ENCODE measurements around the gene RHBDF1.
"Not testable (repeated sequence)": the region's sequence is repeated elsewhere in the genome, so short reads cannot be mapped to it uniquely, and the experiment has no call there.

Gene RHBDF1

DNA sequence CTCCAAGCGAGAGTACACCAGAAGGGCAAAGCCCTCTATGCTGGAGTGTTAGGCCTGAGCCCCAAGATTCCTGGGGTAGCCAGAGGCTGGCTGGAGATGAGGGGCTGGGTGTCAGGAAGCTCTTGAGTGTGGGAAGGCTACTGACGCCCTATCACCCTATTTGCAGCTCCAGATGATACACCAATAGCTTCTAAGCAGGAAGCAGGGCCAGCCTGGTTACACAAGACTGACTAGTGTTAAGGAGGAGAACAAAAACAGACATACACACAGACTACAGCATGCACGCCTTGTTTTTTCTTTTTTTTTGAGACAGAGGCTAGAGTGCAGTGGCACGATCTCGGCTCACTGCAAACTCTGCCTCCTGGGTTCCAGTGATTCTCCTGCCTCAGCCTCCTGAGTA is 34.9 kb downstream of the RHBDF1 start:
- H3K4me3 ChIP-seq (ENCODE audit: low read depth, low read length) = no peak overlapping the region

DNA sequence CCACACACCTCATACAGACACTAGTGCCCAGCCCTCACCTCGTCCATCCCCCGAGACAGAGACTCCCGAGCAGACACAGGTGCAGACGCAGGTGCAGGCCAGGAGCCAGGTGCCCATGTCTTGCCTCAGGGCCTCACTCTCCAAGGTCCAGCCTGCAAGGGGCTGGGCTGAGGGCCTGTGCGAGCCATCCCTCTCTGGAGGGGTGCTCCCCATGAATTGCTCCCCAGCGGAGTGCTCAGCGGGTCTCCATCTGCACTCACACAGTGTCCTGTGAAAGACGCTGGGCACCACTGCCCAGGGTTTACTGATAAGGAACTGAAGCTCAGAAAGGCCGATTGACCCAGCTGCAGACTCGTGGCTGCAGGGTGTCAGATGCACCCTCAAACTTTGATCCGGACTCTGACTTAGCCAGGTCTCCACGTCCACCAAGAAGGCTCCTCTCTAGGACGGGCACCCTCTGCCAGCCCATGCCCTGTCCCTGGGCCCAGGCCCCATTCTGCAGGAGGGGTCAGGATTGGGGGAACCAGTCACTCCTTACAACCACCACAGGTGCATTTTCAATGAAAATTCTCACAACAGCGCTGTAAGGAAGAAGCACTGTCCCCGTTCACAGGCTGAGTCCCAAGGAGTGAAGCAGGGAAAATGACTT is 36.0 kb downstream of the RHBDF1 start:
- no peak overlapping the region for H3K4me3 ChIP-seq (ENCODE audit: low read depth, low read length)

DNA sequence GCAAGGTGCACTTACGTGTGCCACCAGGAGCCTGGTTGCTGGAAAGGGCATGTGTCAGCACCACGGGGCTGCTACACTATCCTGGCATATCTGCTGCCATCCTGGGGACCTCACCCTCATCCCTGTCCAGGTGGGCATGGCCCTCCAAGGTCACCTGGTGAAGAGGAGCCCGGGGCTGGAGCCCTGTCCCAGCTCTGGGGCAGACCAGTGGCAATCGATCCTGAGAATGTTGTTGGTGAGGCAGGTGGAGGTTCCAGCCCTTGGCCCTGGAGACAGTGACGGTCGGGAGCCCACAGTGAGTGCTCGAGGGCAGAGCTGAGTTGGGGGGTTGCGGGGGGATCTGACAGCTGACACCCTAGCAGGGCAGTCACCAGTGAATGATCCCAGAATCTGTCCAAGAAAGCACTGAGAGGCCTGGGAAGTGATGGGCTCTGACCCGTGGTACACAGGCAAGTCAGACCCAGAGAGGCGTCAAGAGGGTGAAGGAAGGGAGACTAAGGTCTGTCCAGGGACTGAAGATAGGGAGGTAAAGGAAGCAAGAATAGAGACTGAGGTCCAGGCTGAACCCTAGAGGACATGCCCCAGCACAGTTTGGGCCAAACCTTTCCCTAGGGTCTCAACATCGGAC is 36.6 kb downstream of the RHBDF1 start:
- no peak overlapping the region for H3K4me3 ChIP-seq (ENCODE audit: low read depth, low read length)

DNA sequence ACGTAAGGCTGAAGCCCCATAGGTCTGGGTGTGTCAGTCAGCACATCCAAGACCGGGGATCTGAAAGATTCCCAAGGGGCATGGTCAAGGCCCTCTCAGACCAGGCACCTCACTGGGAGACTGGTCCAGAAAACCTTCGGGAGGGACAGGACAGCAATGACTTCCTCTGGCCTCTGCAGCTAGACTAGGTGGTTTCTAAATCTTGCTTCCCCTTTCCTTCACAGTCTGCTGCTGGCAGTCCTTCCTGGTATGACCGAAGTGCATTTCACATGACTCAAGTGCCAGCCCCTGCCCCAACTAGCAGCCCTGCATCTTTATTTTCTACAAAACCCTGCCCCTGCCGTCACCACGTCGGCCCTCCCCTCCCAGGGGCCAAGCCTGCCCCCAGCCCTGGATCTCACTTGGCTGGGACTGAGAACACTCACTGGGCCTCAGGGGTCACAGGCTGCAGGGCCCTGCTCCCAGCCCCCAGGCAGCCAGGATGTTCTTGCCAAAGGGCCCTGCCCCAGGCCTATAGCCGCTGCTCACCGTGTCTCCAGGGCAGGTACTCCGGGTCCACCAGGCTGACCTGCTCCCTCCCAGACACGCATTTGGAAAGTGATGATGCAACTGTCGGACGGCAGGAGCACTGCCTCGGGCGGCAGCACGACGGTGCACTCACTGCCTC is 37.3 kb downstream of the RHBDF1 start:
- no peak overlapping the region for H3K4me3 ChIP-seq (ENCODE audit: low read depth, low read length)

DNA sequence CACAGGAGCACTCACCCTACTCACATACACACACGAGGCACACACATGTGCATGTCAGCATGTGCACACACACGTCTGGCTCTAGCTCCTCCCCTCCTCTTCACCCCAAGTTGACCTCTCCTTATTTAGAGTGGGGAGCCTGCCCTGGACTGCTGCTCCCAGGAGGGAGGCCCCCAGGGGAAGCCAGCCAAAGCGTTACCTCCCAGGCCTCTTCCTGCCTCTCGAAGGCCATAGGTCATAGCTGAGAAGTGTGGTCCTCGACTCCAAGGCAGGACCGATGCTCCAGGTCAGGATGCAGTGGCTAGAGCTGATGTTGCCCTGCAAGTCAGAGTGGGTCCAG is 37.8 kb downstream of the RHBDF1 start:
- no peak overlapping the region for H3K4me3 ChIP-seq (ENCODE audit: low read depth, low read length)

DNA sequence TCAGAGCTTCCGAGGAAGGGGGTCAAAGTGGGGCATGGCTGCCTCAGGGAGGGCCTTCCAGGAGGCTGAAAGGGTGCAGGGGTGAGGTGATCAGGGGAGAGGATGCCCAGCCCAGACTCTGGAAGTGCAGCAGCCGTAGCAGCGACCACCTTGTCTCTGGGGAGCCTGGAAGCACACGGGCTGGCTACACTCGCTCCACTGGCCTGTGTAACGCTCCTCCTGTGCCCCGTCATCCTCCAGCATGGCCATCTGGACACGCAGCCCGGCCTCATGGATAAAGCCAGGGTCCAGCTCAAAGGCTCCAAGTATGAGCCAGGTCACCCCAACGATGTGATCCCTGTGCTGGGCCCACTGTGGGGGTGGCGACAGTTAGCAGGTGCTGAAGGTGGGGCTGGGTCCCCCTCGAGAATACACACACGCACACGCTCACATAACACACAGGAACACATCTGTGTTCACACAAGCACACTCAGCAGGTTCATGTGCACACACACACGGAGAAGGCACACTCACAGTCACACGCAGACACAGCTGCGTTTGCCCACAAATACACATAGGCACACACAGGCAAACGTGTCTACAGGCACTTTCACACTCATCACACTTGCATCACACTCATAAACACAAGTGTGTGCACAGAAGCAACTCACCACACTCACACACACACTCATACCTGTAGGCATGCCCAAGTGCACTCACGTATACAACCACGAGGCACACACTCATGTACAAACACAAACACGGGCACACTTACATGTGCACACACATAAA is 38.4 kb downstream of the RHBDF1 start:
- H3K4me3 ChIP-seq (ENCODE audit: low read depth, low read length) = no peak overlapping the region

DNA sequence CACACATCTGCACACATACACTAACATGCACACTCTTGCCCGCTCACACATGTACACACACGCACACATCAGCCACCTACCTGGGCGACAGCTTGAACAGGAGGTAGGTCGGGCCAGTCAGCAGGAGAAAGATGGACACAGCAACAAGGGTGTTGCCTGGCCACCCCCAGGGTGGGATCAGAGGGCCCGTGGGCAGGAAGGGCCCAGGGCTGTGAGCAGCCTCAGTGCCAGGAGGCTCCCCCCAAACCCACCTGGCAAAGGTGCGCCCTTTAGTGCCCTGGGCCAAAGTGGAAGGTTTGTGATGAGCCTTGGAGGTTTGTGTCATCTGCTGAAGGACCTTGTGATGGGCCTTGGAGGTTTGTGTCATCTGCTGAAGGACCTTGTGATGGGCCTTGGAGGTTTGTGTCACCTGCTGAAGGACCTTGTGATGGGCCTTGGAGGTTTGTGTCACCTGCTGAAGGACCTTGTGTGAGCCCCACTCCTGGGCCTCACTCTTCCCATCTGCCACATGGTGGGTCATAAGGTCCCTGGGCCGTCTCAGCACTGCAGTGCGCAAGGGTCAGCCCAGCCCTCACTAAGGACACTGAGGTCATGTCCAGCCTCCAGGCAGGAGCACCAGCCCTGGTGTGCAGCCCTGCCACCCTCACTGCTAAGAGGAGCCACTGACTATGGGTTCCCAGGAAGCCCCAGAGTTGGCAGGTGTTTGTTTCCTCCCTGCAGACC is 39.1 kb downstream of the RHBDF1 start:
- not testable (repeated sequence) for H3K4me3 ChIP-seq (ENCODE audit: low read depth, low read length)

DNA sequence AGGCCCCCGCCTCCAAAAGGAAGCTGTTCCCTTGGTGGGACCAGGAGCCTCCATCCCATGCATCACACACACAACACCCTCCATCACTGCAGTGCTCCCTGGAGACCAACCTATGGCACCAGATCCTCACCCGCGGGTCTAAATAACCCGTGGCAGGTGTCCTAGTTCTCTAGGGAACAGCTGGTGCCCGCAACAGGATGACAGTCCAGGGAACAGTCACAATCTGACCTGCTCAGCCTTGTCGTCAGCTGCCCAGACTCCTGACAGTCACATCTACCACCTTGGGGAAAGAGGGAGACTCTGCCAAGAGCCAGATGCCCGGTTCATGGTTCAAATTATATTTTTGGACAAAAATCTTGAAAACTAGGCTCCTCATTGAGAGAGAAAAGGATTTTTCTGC is 41.8 kb downstream of the RHBDF1 start:
- H3K4me3 ChIP-seq (ENCODE audit: low read depth, low read length) = not testable (repeated sequence)

DNA sequence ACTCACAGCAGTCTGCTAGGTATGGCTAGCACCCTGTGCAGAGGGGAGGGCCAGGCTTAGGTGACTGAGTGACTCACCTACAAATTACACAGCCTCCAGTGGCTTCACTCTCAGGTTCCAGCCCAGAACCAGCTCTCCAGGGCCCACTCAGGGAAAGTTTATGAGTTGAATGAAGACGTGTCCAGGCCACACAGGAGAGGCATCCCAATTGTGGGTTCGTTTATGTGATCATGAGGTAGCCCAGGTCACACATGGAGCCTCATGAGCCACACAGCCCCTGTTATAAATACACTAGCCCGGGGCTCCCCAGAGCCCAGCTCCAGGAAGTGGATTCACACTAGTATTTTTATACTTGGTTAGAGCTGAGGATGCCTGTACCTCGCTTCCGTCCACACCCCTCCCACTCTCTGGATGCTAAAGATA is 46.5 kb downstream of the RHBDF1 start:
- not testable (repeated sequence) for H3K4me3 ChIP-seq (ENCODE audit: low read depth, low read length)

DNA sequence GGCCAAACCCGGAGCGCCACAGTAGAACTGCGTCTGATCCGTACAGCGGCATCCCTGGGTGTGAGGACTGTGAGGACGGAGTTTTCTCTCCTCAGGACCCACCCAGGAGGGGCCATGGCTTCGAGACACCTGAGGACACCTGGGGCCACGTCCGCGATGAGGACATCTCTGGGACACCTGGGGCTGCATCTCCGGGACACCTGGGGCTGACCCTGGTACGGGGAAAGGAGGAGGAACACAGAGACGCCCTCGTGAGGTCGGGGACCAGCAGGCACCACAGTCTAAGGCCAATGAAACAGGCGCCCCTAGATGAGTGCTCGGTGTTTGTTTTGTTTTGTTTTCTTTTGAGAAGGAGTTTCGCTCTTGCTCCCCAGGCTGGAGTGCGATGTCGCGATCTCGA is 48.3 kb downstream of the RHBDF1 start:
- H3K4me3 ChIP-seq (ENCODE audit: low read depth, low read length) = not testable (repeated sequence)

DNA sequence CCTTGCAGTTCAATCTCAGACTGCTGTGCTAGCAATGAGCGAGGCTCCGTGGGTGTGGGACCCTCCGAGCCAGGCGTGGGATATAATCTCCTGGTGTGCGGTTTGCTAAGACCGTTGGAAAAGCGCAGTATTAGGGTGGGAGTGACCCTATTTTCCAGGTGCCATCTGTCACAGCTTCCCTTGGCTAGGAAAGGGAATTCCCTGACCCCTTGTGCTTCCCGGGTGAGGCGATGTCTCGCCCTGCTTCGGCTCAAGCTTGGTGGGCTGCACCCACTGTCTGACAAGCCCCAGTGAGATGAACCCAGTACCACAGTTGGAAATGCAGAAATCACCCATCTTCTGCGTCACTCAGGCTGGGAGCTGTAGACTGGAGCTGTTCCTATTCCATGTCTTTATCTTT is 51.5 kb downstream of the RHBDF1 start:
- H3K4me3 ChIP-seq (ENCODE audit: low read depth, low read length) = not testable (repeated sequence)

DNA sequence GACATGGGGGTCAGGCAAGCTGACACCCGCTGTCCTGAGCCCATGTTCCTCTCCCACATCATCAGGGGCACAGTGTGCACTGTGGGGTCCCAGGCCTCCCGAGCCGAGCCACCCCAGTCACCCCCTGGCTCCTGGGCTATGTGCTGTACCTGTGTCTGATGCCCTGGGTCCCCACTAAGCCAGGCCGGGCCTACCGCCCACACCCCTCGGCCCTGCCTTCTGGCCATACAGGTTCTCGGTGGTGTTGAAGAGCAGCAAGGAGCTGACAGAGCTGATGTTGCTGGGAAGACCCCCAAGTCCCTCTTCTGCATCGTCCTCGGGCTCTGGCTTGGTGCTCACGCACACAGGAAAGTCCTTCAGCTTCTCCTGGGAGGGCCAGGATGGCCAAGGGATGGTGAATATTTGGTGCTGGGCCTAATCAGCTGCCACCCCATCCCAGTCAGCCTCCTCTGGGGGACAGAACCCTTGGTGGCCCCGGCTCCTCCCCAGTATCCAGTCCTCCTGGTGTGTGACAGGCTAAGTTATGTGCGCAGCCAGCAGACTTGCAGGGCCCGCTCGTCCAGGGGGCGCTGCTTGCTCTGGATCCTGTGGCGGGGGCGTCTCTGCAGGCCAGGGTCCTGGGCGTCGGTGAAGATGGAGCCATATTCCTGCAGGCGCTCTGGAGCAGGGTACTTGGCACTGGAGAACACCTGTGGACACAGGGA is 55.2 kb downstream of the RHBDF1 start:
- H3K4me3 ChIP-seq (ENCODE audit: low read depth, low read length) = not testable (repeated sequence)

DNA sequence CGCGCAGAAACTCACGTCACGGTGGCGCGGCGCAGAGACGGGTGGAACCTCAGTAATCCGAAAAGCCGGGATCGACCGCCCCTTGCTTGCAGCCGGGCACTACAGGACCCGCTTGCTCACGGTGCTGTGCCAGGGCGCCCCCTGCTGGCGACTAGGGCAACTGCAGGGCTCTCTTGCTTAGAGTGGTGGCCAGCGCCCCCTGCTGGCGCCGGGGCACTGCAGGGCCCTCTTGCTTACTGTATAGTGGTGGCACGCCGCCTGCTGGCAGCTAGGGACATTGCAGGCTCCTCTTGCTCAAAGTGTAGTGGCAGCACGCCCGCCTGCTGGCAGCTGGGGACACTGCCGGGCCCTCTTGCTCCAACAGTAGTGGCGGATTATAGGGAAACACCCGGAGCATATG is 61.7 kb downstream of the RHBDF1 start:
- not testable (repeated sequence) for H3K4me3 ChIP-seq (ENCODE audit: low read depth, low read length)

DNA sequence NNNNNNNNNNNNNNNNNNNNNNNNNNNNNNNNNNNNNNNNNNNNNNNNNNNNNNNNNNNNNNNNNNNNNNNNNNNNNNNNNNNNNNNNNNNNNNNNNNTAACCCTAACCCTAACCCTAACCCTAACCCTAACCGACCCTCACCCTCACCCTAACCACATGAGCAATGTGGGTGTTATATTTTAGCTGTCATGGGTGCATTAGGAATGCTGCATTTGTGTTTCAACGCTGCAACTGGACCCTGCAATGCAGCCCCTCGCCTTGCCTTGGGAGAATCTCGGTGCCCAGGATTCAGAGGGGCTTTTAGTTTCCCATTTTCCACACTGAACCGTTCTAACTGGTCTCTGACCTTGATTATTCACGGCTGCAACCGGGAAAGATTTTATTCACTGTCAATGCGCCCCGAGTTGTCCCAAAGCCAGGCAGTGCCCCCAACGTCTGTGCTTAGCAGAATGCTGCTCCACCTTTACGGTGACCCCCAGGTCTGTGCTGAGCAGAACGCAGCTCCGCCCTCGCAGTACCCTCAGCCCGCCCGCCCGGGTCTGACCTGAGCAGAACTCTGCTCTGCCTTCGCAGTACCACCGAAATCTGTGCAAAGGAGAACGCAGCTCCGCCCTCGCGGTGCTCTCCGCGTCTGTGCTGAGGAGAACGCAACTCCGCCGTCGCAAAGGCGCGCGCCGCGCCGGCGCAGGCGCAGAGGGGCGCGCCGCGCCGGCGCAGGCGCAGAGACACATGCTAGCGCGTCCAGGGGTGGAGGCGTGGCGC is 62.3 kb downstream of the RHBDF1 start:
- H3K4me3 ChIP-seq (ENCODE audit: low read depth, low read length) = peak overlapping the region; percentile 8
